ENCODE data around the gene RANBP9. TPM values are rescaled to one million over a fixed set of nuclear protein-coding genes. Genes with fewer than 3 reads are reported as not detected.

Gene RANBP9
- total RNA-seq, 1 experiment from 2014 or later: 38.2 TPM

DNA sequence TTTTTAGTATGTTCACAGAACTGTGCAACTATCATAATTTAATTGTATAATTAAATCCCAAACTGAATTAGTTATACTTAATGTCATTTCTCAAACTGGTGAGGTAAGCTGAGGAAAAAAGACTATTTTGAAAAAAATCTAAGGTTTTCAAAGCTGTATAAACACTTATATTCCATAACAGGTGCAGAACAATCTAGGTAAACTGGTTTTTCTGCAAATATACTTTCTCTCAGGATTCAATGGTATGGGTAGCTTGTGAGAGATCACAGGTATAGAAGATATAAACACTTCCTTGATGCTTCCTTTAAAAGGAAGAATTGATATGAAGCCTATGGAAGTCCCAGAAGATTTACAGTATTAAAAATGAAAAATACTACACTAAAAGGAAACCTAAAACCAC is 62.8 kb downstream of the RANBP9 start:
- CTCF ChIA-PET: interaction anchor here (0.7 to 1.2 kb wide), 2 partner anchors 24 to 74 kb away, joined by 3 to 8 read pairs; partner anchors contain the start of gene SIRT5
- DNase-seq: no peak
- TF ChIP-seq, protein P1, sequence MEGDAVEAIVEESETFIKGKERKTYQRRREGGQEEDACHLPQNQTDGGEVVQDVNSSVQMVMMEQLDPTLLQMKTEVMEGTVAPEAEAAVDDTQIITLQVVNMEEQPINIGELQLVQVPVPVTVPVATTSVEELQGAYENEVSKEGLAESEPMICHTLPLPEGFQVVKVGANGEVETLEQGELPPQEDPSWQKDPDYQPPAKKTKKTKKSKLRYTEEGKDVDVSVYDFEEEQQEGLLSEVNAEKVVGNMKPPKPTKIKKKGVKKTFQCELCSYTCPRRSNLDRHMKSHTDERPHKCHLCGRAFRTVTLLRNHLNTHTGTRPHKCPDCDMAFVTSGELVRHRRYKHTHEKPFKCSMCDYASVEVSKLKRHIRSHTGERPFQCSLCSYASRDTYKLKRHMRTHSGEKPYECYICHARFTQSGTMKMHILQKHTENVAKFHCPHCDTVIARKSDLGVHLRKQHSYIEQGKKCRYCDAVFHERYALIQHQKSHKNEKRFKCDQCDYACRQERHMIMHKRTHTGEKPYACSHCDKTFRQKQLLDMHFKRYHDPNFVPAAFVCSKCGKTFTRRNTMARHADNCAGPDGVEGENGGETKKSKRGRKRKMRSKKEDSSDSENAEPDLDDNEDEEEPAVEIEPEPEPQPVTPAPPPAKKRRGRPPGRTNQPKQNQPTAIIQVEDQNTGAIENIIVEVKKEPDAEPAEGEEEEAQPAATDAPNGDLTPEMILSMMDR (IDR thresholded peaks at IDR 0.05; ENCODE audit: insufficient read depth in 1 of 2, low read depth in 1 of 2, low read length in 1 of 2, severe bottlenecking in 1 of 2, unreplicated experiment in 1 of 2): no peak
- H3K4me1 ChIP-seq: no peaks in the 10 kb centered on the region
- no peak overlapping the region for H3K4me3 Mint-ChIP-seq (ENCODE audit: unreplicated experiment)
- no peaks in the 10 kb centered on the region for H3K27me3 Mint-ChIP-seq (ENCODE audit: insufficient read depth, unreplicated experiment)
- peaks cover 8% of the 10 kb centered on the region for H3K4me1 Mint-ChIP-seq (ENCODE audit: low read depth, unreplicated experiment)
- H3K4me3 ChIP-seq (ENCODE audit: low read depth, low read length): no peak overlapping the region
- no peaks in the 10 kb centered on the region for H3K36me3 ChIP-seq (ENCODE audit: control insufficient read depth, insufficient read depth, low read length)
- H3K27me3 ChIP-seq (replicated peaks; ENCODE audit: control insufficient read depth, insufficient read depth, low read length): no peaks in the 10 kb centered on the region
- H3K36me3 Mint-ChIP-seq (ENCODE audit: insufficient read depth, unreplicated experiment): peaks cover 6% of the 10 kb centered on the region
- H3K9me3 ChIP-seq: no peaks in the 10 kb centered on the region
- no peaks in the 10 kb centered on the region for H3K9me3 Mint-ChIP-seq (ENCODE audit: unreplicated experiment)
- BruUV-seq (replicated peaks): no TSS peak
- intact Hi-C loops (cut with micrococcal nuclease; ENCODE audit: unreplicated experiment): no loop called here
- H3K27ac Mint-ChIP-seq (ENCODE audit: unreplicated experiment): no peak overlapping the region
- POLR2A ChIA-PET: no interaction called here

DNA sequence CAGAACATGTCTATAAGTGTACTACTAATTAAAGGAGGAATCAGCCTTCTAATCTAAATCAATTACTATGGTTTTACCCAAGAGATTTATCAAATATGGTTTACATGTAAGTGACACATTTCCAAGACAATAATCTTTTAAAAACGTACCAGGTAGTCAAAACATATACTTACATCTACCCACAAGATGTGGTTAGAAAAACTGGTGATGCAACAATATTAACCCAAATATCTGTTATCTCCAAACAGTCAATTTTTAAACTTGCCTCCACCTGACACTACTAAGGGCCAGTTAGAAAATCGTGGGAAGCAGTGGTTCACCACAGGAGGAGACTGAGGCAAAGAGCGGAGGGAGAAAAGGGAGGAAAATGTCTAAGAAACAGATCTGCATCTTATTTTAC is 68.5 kb downstream of the RANBP9 start:
- Mint-ChIP-seq H3K4me1 (ENCODE audit: low read depth, unreplicated experiment) (no peaks in the 10 kb centered on the region), H3K4me3 (ENCODE audit: unreplicated experiment) (no peak overlapping the region), H3K27me3 (ENCODE audit: insufficient read depth, unreplicated experiment) (no peaks in the 10 kb centered on the region), H3K27ac (ENCODE audit: unreplicated experiment) (no peak overlapping the region), H3K36me3 (ENCODE audit: insufficient read depth, unreplicated experiment) (peaks cover 20% of the 10 kb centered on the region), H3K9me3 (ENCODE audit: unreplicated experiment) (no peaks in the 10 kb centered on the region)
- no TSS peak for BruUV-seq (replicated peaks)
- Histone ChIP-seq H3K4me3 (ENCODE audit: low read depth, low read length) (no peak overlapping the region), H3K27me3 (replicated peaks; ENCODE audit: control insufficient read depth, insufficient read depth, low read length) (no peaks in the 10 kb centered on the region), H3K4me1 (0 out of 2 replicates have a peak, but pooled peaks cover 4% of the 10 kb centered on the region), H3K9me3 (no peaks in the 10 kb centered on the region), H3K36me3 (ENCODE audit: control insufficient read depth, insufficient read depth, low read length) (no peaks in the 10 kb centered on the region)
- CTCF ChIA-PET: no interaction called here
- DNase-seq: no peak
- intact Hi-C loops (cut with micrococcal nuclease; ENCODE audit: unreplicated experiment): no loop called here
- TF ChIP-seq, protein P1 (IDR thresholded peaks at IDR 0.05; ENCODE audit: insufficient read depth in 1 of 2, low read depth in 1 of 2, low read length in 1 of 2, severe bottlenecking in 1 of 2, unreplicated experiment in 1 of 2): no peak
- POLR2A ChIA-PET: no interaction called here

DNA sequence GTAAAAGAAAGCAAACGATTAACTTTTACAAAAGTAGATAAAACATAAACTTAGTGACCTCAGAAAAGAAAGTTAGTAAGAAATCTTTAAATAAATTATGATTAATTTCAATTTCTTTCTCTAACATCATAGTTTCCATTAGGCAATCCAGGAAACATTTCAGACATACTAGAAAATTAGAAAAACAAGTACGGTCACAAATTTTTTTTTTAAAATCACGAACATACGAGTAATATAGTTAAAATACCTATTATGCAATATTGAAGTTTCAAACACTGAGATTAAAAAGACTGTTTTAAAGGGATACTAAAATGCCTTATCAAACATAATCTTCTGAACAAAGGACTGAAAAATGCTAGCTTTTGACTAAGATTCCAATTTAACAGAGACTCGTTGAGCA is 70.3 kb downstream of the RANBP9 start:
- peaks cover 26% of the 10 kb centered on the region for H3K36me3 Mint-ChIP-seq (ENCODE audit: insufficient read depth, unreplicated experiment)
- DNase-seq: no peak
- Histone ChIP-seq H3K27me3 (replicated peaks; ENCODE audit: control insufficient read depth, insufficient read depth, low read length) (no peaks in the 10 kb centered on the region), H3K36me3 (ENCODE audit: control insufficient read depth, insufficient read depth, low read length) (no peaks in the 10 kb centered on the region), H3K9me3 (no peaks in the 10 kb centered on the region), H3K4me1 (0 out of 2 replicates have a peak, but pooled peaks cover 4% of the 10 kb centered on the region), H3K4me3 (ENCODE audit: low read depth, low read length) (no peak overlapping the region)
- H3K4me1 Mint-ChIP-seq (ENCODE audit: low read depth, unreplicated experiment): no peaks in the 10 kb centered on the region
- H3K4me3 Mint-ChIP-seq (ENCODE audit: unreplicated experiment): no peak overlapping the region
- ChIA-PET CTCF (no interaction called here), POLR2A (no interaction called here)
- H3K27me3 Mint-ChIP-seq (ENCODE audit: insufficient read depth, unreplicated experiment): no peaks in the 10 kb centered on the region
- no peak overlapping the region for H3K27ac Mint-ChIP-seq (ENCODE audit: unreplicated experiment)
- no TSS peak for BruUV-seq (replicated peaks)
- no peaks in the 10 kb centered on the region for H3K9me3 Mint-ChIP-seq (ENCODE audit: unreplicated experiment)
- intact Hi-C loops (cut with micrococcal nuclease; ENCODE audit: unreplicated experiment): no loop called here
- TF ChIP-seq, protein P1 (IDR thresholded peaks at IDR 0.05; ENCODE audit: insufficient read depth in 1 of 2, low read depth in 1 of 2, low read length in 1 of 2, severe bottlenecking in 1 of 2, unreplicated experiment in 1 of 2): no peak
